Prostate gland (tissue), 2 donors: Measurements from ENCODE around the gene MRGPRX4.
"Not testable (repeated sequence)": the region's sequence is repeated elsewhere in the genome, so short reads cannot be mapped to it uniquely, and the experiment has no call there.

ENCODE experiments used
- POLR2A ChIP-seq: fragments of 450-650 bp; IDR thresholded peaks from one replicate; pipeline ENCODE4 v1.6.1; 2016; ENCODE audit warnings: antibody characterized with exemption, mild to moderate bottlenecking
- POLR2AphosphoS5 ChIP-seq: sonication (generic); formaldehyde crosslinking; IDR thresholded peaks from one replicate; pipeline ENCODE4 v1.6.1; 2017; ENCODE audit warnings: antibody characterized with exemption
- TF ChIP-seq, protein P1 (sequence below), 4 experiments: fragments of 200-600 bp in 2 of 4; fragments of 450-650 bp in 2 of 4; sonication (generic) in 2 of 4; IDR thresholded peaks; 1 replicate in 3 of 4; 2 replicates in 1 of 4; pipeline ENCODE4 v1.5.1; 2016 to 2019; ENCODE audit warnings: antibody characterized with exemption in 4 of 4, mild to moderate bottlenecking in 2 of 4, moderate library complexity in 2 of 4

DNA sequence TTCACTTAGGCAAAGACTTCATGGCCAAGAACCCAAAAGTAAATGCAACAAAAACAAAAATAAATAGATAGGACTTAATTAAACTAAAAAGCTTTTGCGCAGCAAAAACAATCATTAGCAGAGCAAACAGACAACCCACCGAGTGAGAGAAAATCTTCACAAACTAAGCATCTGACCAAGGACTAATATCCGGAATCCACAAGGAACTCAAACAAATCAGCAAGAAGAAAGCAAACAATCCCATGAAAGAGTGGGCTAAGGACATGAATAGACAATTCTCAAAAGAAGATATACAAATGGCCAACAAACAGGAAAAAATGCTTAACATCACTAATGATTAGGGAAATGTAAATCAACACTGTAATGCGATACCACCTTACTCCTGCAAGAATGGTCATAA lies 41.5 kb upstream of the MRGPRX4 start:
- TF ChIP-seq, protein P1, sequence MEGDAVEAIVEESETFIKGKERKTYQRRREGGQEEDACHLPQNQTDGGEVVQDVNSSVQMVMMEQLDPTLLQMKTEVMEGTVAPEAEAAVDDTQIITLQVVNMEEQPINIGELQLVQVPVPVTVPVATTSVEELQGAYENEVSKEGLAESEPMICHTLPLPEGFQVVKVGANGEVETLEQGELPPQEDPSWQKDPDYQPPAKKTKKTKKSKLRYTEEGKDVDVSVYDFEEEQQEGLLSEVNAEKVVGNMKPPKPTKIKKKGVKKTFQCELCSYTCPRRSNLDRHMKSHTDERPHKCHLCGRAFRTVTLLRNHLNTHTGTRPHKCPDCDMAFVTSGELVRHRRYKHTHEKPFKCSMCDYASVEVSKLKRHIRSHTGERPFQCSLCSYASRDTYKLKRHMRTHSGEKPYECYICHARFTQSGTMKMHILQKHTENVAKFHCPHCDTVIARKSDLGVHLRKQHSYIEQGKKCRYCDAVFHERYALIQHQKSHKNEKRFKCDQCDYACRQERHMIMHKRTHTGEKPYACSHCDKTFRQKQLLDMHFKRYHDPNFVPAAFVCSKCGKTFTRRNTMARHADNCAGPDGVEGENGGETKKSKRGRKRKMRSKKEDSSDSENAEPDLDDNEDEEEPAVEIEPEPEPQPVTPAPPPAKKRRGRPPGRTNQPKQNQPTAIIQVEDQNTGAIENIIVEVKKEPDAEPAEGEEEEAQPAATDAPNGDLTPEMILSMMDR (IDR thresholded peaks at IDR 0.05) = not testable (repeated sequence)
- TF ChIP-seq POLR2AphosphoS5, POLR2A: not testable (repeated sequence)
